Loucy (cell line): ENCODE results near the gene NUDT1.

Experiments
- H2AFZ ChIP-seq: fragments of 200-600 bp; sonication (generic); 2 replicates; pipeline ENCODE4 v1.6.0; 2016; ENCODE audit warnings: antibody characterized with exemption, mild to moderate bottlenecking, low read length, moderate library complexity
- H3F3A ChIP-seq: fragments of 200-600 bp; 2 replicates; pipeline ENCODE4 v1.6.0; 2016; ENCODE audit warnings: antibody characterized with exemption, low read depth, mild to moderate bottlenecking
- H3K27me3 ChIP-seq: fragments of 200-600 bp; sonication (generic); 2 replicates; pipeline ENCODE4 v1.6.1; 2014; ENCODE audit warnings: low read length, mild to moderate bottlenecking; ENCODE audit not compliant: insufficient read depth, poor library complexity, severe bottlenecking
- H3K36me3 ChIP-seq: fragments of 200-600 bp; sonication (generic); 2 replicates; pipeline ENCODE4 v1.6.1; 2016; ENCODE audit warnings: low read length; ENCODE audit not compliant: insufficient read depth
- H3K4me1 ChIP-seq: fragments of 200-600 bp; sonication (generic); 2 replicates; pipeline ENCODE4 v1.5.1; 2014; ENCODE audit warnings: low read length, mild to moderate bottlenecking; ENCODE audit not compliant: insufficient read depth, poor library complexity, severe bottlenecking
- H3K4me2 ChIP-seq: fragments of 200-600 bp; sonication (generic); 2 replicates; pipeline ENCODE4 v1.6.0; 2014; ENCODE audit warnings: antibody characterized with exemption, low read length, low read depth, mild to moderate bottlenecking; ENCODE audit not compliant: poor library complexity, severe bottlenecking
- H3K4me3 ChIP-seq: fragments of 200-600 bp; sonication (generic); 2 replicates; pipeline ENCODE4 v1.5.1; 2014; ENCODE audit warnings: low read length, mild to moderate bottlenecking, mixed read lengths; ENCODE audit not compliant: poor library complexity, severe bottlenecking
- H3K79me2 ChIP-seq: fragments of 200-600 bp; sonication (generic); 2 replicates; pipeline ENCODE4 v1.6.1; 2014; ENCODE audit warnings: low read length; ENCODE audit not compliant: insufficient read depth
- H3K9ac ChIP-seq: fragments of 200-600 bp; sonication (generic); 2 replicates; pipeline ENCODE4 v1.6.0; 2014; ENCODE audit warnings: mild to moderate bottlenecking, low read depth, low read length, moderate library complexity; ENCODE audit not compliant: poor library complexity, severe bottlenecking
- H3K9me2 ChIP-seq: fragments of 200-600 bp; sonication (generic); replicated peaks from 2 replicates; pipeline ENCODE4 v1.6.1; 2016; ENCODE audit warnings: low read depth, low read length, mixed read lengths
- H3K9me3 ChIP-seq: fragments of 200-600 bp; sonication (generic); 2 replicates; pipeline ENCODE4 v1.6.1; 2014; ENCODE audit warnings: mild to moderate bottlenecking, antibody characterized with exemption, low read length, low read depth; ENCODE audit not compliant: insufficient read depth
- H4K20me1 ChIP-seq: fragments of 200-600 bp; sonication (generic); 2 replicates; pipeline ENCODE4 v1.6.0; 2014; ENCODE audit warnings: antibody characterized with exemption, low read length, mild to moderate bottlenecking; ENCODE audit not compliant: insufficient read depth, poor library complexity, severe bottlenecking
- CTCF ChIP-seq: fragments of 200-600 bp; sonication (generic); conservative IDR thresholded peaks from 2 replicates; pipeline ENCODE4 v1.5.1; 2014; ENCODE audit warnings: mild to moderate bottlenecking, antibody characterized with exemption, low read length
- EZH2phosphoT487 ChIP-seq: fragments of 200-600 bp; IDR thresholded peaks from 2 replicates; pipeline ENCODE4 v1.6.1; 2018; ENCODE audit warnings: antibody characterized with exemption, mild to moderate bottlenecking, moderate library complexity, borderline replicate concordance

NUDT1 gene

GRCh38 chr7:2237109-2237602 lies 4.9 kb upstream of the NUDT1 start:
- peaks cover 22% of the 10 kb centered on the region for H4K20me1 ChIP-seq
- no peaks in the 10 kb centered on the region for H3K9me3 ChIP-seq
- peaks cover 18% of the 10 kb centered on the region for H3K4me1 ChIP-seq
- H3K9ac ChIP-seq, result peak overlapping the region; percentile 34
- H2AFZ ChIP-seq, result no peak overlapping the region
- no peaks in the 10 kb centered on the region for H3K27me3 ChIP-seq
- H3K4me2 ChIP-seq, result no peak overlapping the region
- TF ChIP-seq EZH2phosphoT487, result no peak
- no peak for TF ChIP-seq CTCF
- peaks cover 23% of the 10 kb centered on the region; the same call in 1 of the 2 replicates for H3K36me3 ChIP-seq
- H3F3A ChIP-seq, result peaks cover 9% of the 10 kb centered on the region; the same call in 1 of the 2 replicates
- H3K4me3 ChIP-seq, result no peak overlapping the region
- peaks cover 37% of the 10 kb centered on the region for H3K79me2 ChIP-seq
- H3K9me2 ChIP-seq, result no peaks in the 10 kb centered on the region

GRCh38 chr7:2239242-2239641 lies 2.8 kb upstream of the NUDT1 start:
- peaks cover 52% of the 10 kb centered on the region for H3K79me2 ChIP-seq
- peaks cover 17% of the 10 kb centered on the region for H4K20me1 ChIP-seq
- H3K9me2 ChIP-seq, result no peaks in the 10 kb centered on the region
- no peak overlapping the region for H3K4me3 ChIP-seq
- H2AFZ ChIP-seq, result no peak overlapping the region
- H3K27me3 ChIP-seq, result no peaks in the 10 kb centered on the region
- H3K4me1 ChIP-seq, result peaks cover 29% of the 10 kb centered on the region
- no peaks in the 10 kb centered on the region for H3K9me3 ChIP-seq
- peaks cover 23% of the 10 kb centered on the region; the same call in 1 of the 2 replicates for H3K36me3 ChIP-seq
- no peak overlapping the region for H3K9ac ChIP-seq
- no peak for TF ChIP-seq EZH2phosphoT487
- no peak for TF ChIP-seq CTCF
- no peak overlapping the region for H3K4me2 ChIP-seq
- peaks cover 7% of the 10 kb centered on the region; the same call in 1 of the 2 replicates for H3F3A ChIP-seq

GRCh38 chr7:2242541-2243429 lies 759 bp downstream of the NUDT1 start:
- TF ChIP-seq EZH2phosphoT487, result no peak
- TF ChIP-seq CTCF, result no peak; the same call in 1 of the 2 replicates
- Histone ChIP-seq H3K9me2 (no peaks in the 10 kb centered on the region), H3K27me3 (no peaks in the 10 kb centered on the region), H3K9ac (peak overlapping the region; percentile 92), H3K4me1 (peaks cover 65% of the 10 kb centered on the region), H3F3A (no peaks in the 10 kb centered on the region), H2AFZ (peak overlapping the region; percentile 79), H3K4me3 (peak overlapping the region; percentile 99), H3K79me2 (peaks cover 85% of the 10 kb centered on the region), H4K20me1 (peaks cover 17% of the 10 kb centered on the region), H3K9me3 (no peaks in the 10 kb centered on the region), H3K4me2 (peak overlapping the region; percentile 99), H3K36me3 (peaks cover 6% of the 10 kb centered on the region; the same call in 1 of the 2 replicates)
